Measurements from ENCODE around the gene ATG101.

- TF ChIP-seq, protein P1, sequence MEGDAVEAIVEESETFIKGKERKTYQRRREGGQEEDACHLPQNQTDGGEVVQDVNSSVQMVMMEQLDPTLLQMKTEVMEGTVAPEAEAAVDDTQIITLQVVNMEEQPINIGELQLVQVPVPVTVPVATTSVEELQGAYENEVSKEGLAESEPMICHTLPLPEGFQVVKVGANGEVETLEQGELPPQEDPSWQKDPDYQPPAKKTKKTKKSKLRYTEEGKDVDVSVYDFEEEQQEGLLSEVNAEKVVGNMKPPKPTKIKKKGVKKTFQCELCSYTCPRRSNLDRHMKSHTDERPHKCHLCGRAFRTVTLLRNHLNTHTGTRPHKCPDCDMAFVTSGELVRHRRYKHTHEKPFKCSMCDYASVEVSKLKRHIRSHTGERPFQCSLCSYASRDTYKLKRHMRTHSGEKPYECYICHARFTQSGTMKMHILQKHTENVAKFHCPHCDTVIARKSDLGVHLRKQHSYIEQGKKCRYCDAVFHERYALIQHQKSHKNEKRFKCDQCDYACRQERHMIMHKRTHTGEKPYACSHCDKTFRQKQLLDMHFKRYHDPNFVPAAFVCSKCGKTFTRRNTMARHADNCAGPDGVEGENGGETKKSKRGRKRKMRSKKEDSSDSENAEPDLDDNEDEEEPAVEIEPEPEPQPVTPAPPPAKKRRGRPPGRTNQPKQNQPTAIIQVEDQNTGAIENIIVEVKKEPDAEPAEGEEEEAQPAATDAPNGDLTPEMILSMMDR (IDR thresholded peaks at IDR 0.05), result no peak
- TF ChIP-seq EZH2phosphoT487 (IDR thresholded peaks at IDR 0.05), result no peak
Measured at GRCh38 chr12:52036587-52037171, 33.1 kb upstream of the ATG101 start.

Measured in neural progenitor cell (in vitro differentiated cells).